HG03558 (cell line): ENCODE results near the gene TRAIP.
"Not testable (repeated sequence)": the region's sequence is repeated elsewhere in the genome, so short reads cannot be mapped to it uniquely, and the experiment has no call there.

Experiments
- ATAC-seq: cut with Tn5 transposase; IDR thresholded peaks from one replicate; pipeline ENCODE4 v1.9.1; 2021; ENCODE audit warnings: moderate number of reproducible peaks; ENCODE audit not compliant: unreplicated experiment; ENCODE audit errors: extremely low read depth

TRAIP gene

DNA sequence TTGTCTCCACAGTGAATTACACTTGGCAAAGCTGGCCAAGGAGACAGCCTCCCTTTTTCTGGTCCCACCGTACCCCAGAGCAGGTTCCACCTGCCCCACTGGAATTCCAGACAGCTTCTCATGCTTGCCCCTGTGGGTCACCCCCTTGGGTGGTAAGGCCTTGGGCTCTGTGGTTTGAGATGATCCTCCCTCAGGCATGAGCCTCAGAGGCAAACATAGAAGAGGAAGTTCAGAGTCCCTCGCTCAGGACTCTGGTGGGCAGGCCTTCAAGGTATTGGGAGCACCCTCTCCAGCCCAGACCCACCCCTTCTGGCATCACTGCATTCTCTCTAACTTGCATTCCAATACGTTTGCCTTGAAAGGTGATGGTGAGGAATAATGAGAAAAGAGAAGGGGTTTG is 25.0 kb downstream of the TRAIP start:
- no peak for ATAC-seq

DNA sequence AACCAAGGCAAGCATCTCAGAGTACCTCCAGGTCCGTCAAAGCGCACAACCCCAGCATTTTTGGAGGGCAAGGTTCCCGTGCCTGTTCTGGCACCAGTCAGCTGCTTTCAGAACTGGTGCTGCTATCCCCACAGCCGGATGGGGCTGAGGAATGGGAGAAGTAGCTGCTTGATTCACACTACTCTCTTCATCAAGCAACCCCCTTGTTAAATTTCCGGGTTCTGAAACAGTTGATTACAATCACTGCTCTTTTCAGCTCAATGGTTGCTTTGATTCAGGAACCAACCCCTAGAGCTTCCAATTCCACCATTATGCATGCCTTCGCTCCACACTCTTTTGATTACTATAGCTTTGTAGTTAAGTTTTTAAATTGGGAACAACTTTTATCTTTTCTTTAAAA is 30.3 kb downstream of the TRAIP start:
- no peak for ATAC-seq

- ATAC-seq, result not testable (repeated sequence)
These were observed 33.2 kb downstream of the TRAIP start for GRCh38 chr3:49823131-49823530.

DNA sequence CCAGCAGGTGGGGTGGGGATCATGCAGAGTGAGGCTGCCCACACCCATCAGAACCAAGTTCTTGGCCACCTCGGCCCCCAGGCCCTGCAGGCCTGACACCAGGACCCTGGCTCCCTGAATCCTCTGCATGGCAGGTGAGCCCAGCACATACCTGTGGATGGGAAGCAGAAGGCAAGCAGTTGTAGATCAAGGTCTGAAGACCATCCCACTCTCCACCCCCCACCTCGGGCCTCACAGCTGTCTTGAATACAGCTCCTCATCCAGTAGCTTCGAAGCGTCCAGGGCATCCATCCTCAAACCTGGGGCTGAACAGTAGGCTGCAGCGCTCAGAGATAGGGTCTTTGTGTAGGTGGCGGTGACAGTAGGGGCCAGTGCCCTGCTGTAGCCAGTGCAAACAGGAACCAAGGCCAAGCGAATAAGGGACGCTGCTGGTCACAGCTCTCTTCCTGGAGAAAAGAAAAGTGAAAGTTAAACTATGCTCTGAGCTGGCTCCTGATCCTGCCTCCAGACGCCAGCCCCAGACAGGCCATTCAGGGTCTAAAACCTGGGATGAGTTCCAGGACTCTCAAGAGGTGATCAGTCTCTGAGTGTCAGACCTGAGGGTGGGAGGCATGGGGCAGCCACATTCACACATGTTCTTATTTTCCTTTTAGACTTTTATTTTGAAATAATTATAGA is 42.7 kb downstream of the TRAIP start, which contains the start of gene UBA7:
Gene UBA7, minus strand, starts transcription at position 457 of the 678 bp plus-strand sequence. Its CDS starts 166 bp downstream, at position 291.
- ATAC-seq, result no peak

DNA sequence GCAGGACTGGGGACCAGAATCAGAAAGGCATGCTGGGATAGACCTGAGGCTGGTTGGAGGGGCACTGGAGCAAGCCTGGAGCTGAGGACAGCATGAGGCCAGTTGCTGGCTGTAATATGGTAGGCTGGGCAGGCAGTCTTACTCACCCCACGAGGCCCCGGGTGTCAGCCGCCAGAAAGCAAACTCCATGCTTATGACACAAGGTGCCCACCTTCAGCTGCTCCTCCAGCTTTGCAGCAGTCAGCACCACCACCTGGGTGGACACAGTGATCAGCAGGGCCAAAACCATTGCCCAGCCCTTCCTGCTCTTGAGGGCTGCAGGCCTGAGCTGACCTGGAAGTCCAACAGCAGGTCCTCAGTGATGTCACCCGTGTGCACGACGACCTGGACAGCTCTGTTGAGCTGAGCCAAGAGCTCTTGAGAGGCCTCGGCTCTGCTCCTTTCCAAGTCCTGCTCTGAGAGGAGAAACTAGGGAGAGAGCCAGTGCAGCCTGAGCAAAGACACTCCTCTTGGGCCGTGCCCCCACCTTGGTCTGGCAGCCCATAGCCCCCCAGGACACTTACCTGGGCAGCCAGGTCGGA is 43.4 kb downstream of the TRAIP start:
- ATAC-seq, result no peak

- ATAC-seq, result no peak
These were observed 48.8 kb downstream of the TRAIP start for GRCh38 chr3:49807431-49808114.

GRCh38 chr3:49806850-49807249 is 49.5 kb downstream of the TRAIP start:
- ATAC-seq, result no peak

- no peak for ATAC-seq
These were observed 50.3 kb downstream of the TRAIP start for GRCh38 chr3:49805897-49806701.

DNA sequence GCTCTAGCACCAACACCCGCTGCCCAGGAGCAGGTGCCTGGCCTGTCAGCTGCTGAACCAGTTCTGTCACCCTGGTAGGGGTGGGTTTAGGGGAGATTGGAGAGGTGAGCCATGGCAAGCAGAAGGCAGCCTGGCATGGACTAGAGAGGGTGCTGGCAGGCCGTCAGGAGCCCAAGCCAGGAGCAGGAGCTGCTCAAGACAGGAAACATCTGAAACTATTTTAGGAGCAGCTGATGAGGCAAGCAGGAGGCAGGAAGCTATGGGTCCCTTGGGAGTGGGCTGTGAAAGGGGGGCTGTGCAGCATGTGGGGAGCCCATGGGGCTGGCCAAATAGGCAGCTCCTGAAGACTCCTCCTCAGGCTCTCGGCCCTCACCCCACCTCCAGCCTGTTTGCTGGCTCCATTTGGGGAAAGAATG is 51.0 kb downstream of the TRAIP start:
- no peak for ATAC-seq

- no peak for ATAC-seq
These were observed 52.0 kb downstream of the TRAIP start for GRCh38 chr3:49804141-49805041.

- ATAC-seq, result no peak
These were observed 52.8 kb downstream of the TRAIP start for GRCh38 chr3:49803465-49804140.

- no peak for ATAC-seq
These were observed 53.5 kb downstream of the TRAIP start, which contains the start of gene INKA1 for GRCh38 chr3:49802719-49803464. Gene INKA1, plus strand, starts transcription at chr3:49803261. Its CDS starts 132 bp downstream, at chr3:49803393.

- ATAC-seq, result no peak
These were observed 55.2 kb downstream of the TRAIP start for GRCh38 chr3:49801160-49801559.

DNA sequence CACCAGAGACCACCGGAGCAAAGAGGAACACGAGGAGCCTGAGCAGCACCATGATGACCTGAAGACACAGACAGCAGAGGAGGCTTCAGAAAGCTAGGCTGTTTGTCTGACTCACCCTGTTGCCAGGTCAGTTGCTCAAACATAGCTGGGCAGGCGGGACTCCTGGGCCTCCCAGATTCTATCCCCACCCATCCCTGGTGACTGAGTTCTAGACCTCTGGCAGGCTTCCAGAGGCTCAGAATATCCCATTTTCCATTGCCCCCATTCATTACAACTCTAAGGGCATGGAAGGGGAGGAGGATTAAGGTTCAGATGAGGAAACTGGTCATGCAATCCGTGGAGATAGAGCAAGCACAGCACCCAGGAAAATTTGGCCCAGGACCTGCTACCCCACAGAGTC is 56.6 kb downstream of the TRAIP start, which contains the start of gene CDHR4:
Gene CDHR4, minus strand, starts transcription at position 113 of the 400 bp plus-strand sequence. Its CDS starts 61 bp downstream, at position 52.
- ATAC-seq, result no peak

- no peak for ATAC-seq
These were observed 57.3 kb downstream of the TRAIP start for GRCh38 chr3:49799105-49799504.

DNA sequence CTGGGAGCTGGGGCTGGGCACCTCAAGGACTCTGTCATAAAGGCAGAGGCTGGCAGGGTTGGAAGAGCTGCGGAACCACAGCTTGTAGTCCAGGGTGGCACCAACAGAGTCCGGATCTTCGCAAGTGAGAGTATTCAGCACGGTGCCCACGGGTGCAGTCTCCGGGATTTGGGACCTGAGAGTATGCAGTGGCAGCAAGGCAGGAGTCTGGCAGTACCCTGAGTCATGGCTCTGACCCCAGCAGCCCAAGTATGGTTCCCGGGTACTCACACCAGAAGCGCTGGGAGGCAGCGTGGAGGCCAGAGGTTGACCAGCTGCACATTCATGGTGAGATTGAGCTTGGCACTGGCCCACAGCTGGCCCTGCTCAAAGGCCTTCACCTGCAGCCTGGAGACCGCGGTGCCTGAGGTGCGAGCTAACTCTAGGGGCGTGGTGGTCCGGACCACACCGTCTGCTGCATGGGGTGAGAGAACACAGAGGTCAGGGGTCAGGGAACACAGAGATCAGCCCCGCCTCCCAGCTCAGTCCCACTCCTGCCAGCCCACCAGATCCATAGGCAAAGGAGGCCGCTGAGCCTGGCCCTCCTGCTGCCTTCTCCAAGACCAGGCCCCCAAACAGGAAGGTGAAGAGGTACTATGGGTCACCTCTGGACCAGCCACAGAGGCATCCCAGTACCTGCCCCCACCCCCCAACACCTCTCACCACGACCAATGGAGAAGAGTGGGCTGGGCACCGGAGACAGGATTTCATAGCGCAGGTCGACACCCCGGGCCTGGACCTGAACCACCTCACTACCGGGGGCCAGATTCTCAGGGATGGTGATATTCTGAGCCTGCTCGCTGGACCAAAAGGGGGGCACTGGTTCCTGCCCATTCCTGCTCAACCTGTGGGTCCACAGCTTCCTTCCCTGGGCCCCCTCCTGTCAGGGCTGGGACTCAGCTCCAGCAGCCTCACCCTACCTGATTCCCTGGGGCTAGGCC is 61.1 kb downstream of the TRAIP start:
- no peak for ATAC-seq

DNA sequence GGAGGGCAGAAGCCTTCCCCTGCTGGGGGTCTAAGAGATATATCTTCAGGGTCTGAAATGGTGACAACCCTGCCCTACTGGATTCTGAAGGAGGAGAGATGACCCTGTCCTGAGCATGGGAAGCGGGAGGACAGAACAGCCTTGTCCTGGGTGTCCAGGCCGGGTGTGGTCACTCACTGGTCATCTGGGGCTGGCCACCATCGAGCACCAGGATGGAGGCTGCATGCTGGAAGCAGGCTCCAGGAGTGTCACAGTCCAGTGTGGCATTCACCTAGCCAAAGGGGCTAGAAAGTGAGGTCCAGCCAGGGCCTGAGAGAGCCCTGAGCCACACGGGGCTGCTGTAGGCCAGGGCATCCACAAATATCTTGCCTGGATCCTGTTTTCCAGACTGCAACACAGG is 61.9 kb downstream of the TRAIP start:
- no peak for ATAC-seq
